NCI-H345 (cell line): ENCODE results near the gene B9D2.

ENCODE experiments used
- DNase-seq: peaks from one replicate; lab custom pipeline; 2025; lab: John Stamatoyannopoulos, UW

The B9D2 gene

GRCh38 chr19:41309180-41310032 lies 54.5 kb downstream of the B9D2 start:
- no peak for DNase-seq

- peak; percentile 77 for DNase-seq
Measured at GRCh38 chr19:41308450-41309179, 55.3 kb downstream of the B9D2 start.

- no peak for DNase-seq
Measured at GRCh38 chr19:41307954-41308449, 55.9 kb downstream of the B9D2 start.

- no peak for DNase-seq
Measured at GRCh38 chr19:41307090-41307875, 56.7 kb downstream of the B9D2 start.

GRCh38 chr19:41305927-41306793 lies 57.8 kb downstream of the B9D2 start:
- no peak for DNase-seq

GRCh38 chr19:41304706-41305483 lies 59.1 kb downstream of the B9D2 start:
- no peak for DNase-seq
